ENCODE results near the gene ABCC4.

The ABCC4 gene

GRCh38 chr13:95289020-95289444 is 12.2 kb downstream of the ABCC4 start (continued):
- TF ChIP-seq PRDM2 (tag by site-specific recombination; IDR thresholded peaks at IDR 0.05; ENCODE audit: borderline replicate concordance) (no peak), ZNF791 (tag by site-specific recombination; IDR thresholded peaks at IDR 0.05) (no peak), ZNF292 (tag by site-specific recombination; IDR thresholded peaks at IDR 0.05; ENCODE audit: borderline replicate concordance, low read depth) (no peak), YY1 (tag by site-specific recombination; IDR thresholded peaks at IDR 0.05) (no peak), KLF1 (tag by site-specific recombination; IDR thresholded peaks at IDR 0.05) (no peak), SP2 (tag by site-specific recombination; IDR thresholded peaks at IDR 0.05) (no peak), ZNF596 (tag by site-specific recombination; IDR thresholded peaks at IDR 0.05) (no peak), RBAK (tag by site-specific recombination; IDR thresholded peaks at IDR 0.05) (no peak), HOXC10 (CRISPR knock-in tag; IDR thresholded peaks at IDR 0.05) (no peak), ZNF214 (tag by site-specific recombination; IDR thresholded peaks at IDR 0.05; ENCODE audit: borderline replicate concordance) (no peak), ZNF18 (tag by site-specific recombination; IDR thresholded peaks at IDR 0.05) (peak; percentile 84), ZNF645 (tag by site-specific recombination; IDR thresholded peaks at IDR 0.05) (no peak), ZNF548 (tag by site-specific recombination; IDR thresholded peaks at IDR 0.05) (no peak), ELK4 (IDR thresholded peaks at IDR 0.05; ENCODE audit: borderline replicate concordance, low read depth, low read length) (no peak), INSM2 (tag by site-specific recombination; IDR thresholded peaks at IDR 0.05) (peak; percentile 97), SP3 (tag by site-specific recombination; IDR thresholded peaks at IDR 0.05) (no peak), ZNF48 (tag by site-specific recombination; IDR thresholded peaks at IDR 0.05) (no peak), GLIS2 (tag by site-specific recombination; IDR thresholded peaks at IDR 0.05) (no peak), OSR2 (tag by site-specific recombination; IDR thresholded peaks at IDR 0.05) (peak; percentile 99), ZSCAN16 (tag by site-specific recombination; IDR thresholded peaks at IDR 0.05) (no peak), ZNF223 (tag by site-specific recombination; IDR thresholded peaks at IDR 0.05) (no peak), ZEB2 (tag by site-specific recombination; IDR thresholded peaks at IDR 0.05) (peak; percentile 97), ZNF501 (tag by site-specific recombination; IDR thresholded peaks at IDR 0.05) (peak; percentile 51; the same call in 1 of the 2 replicates), ZNF768 (tag by site-specific recombination; IDR thresholded peaks at IDR 0.05) (no peak), IKZF3 (tag by site-specific recombination; IDR thresholded peaks at IDR 0.05) (peak; percentile 87), ZNF629 (tag by site-specific recombination; IDR thresholded peaks at IDR 0.05) (peak; percentile 91), ZNF266 (tag by site-specific recombination; IDR thresholded peaks at IDR 0.05; ENCODE audit: low read depth) (no peak), ZNF132 (tag by site-specific recombination; IDR thresholded peaks at IDR 0.05; ENCODE audit: borderline replicate concordance) (no peak)
